Natural killer cell (primary cell): ENCODE results near the gene PCDHA7. TPM values are rescaled to one million over a fixed set of nuclear protein-coding genes. Genes with fewer than 3 reads are reported as not detected.
"Not testable (repeated sequence)": the region's sequence is repeated elsewhere in the genome, so short reads cannot be mapped to it uniquely, and the experiment has no call there.

ENCODE experiments used
- ATAC-seq, 3 donors: fragments of 150-1000 bp in 2 of 3; fragments of 200-7000 bp in 1 of 3; cut with Tn5 transposase; 1 replicate in 1 of 3; 2 replicates in 2 of 3; pipeline ENCODE4 v1.10.0; 2021; ENCODE audit warnings: mild to moderate bottlenecking in 2 of 3, moderate library complexity in 2 of 3
- DNase-seq, 2 donors: peaks; one replicate each; pipeline versions ENCODE4 v3.0.0 to v3.0.0-alpha.2; 2013 to 2021; ENCODE audit warnings: mixed read lengths in 1 of 2
- H3K27ac ChIP-seq: one replicate; pipeline ENCODE4 v1.5.1; 2013; ENCODE audit warnings: mild to moderate bottlenecking, low read length
- H3K27me3 ChIP-seq: one replicate; pipeline ENCODE4 v1.6.1; 2013; ENCODE audit warnings: low read length; ENCODE audit not compliant: control insufficient read depth, insufficient read depth
- H3K36me3 ChIP-seq: one replicate; pipeline ENCODE4 v1.6.1; 2013; ENCODE audit warnings: low read length; ENCODE audit not compliant: control insufficient read depth, insufficient read depth
- H3K4me1 ChIP-seq: one replicate; pipeline ENCODE4 v1.6.1; 2013; ENCODE audit warnings: low read length; ENCODE audit not compliant: control insufficient read depth, insufficient read depth
- H3K4me3 ChIP-seq: one replicate; pipeline ENCODE4 v1.5.1; 2013; ENCODE audit warnings: low read length
- H3K9me3 ChIP-seq: one replicate; pipeline ENCODE4 v1.6.1; 2013; ENCODE audit warnings: low read length; ENCODE audit not compliant: control insufficient read depth, insufficient read depth
- H3K27ac Mint-ChIP-seq, 2 donors: one replicate each; pipeline ENCODE4 v1.8.0; 2022; ENCODE audit warnings: mild to moderate bottlenecking in 2 of 2, mixed read lengths in 2 of 2, moderate library complexity in 1 of 2
- H3K27me3 Mint-ChIP-seq, 2 donors: one replicate each; pipeline ENCODE4 v1.8.0; 2022; ENCODE audit warnings: low read depth in 2 of 2, mixed read lengths in 2 of 2
- H3K36me3 Mint-ChIP-seq: one replicate; pipeline ENCODE4 v1.8.0; 2022; ENCODE audit warnings: mixed read lengths
- H3K4me1 Mint-ChIP-seq, 2 donors: one replicate each; pipeline ENCODE4 v1.8.0; 2022; ENCODE audit warnings: mixed read lengths in 2 of 2
- H3K4me3 Mint-ChIP-seq: one replicate; pipeline ENCODE4 v1.8.0; 2022; ENCODE audit warnings: mild to moderate bottlenecking, moderate library complexity, mixed read lengths
- H3K9me3 Mint-ChIP-seq, 2 donors: one replicate each; pipeline ENCODE4 v1.8.0; 2022; ENCODE audit warnings: mixed read lengths in 2 of 2
- CTCF ChIP-seq: fragments of 200-600 bp; IDR thresholded peaks from one replicate; pipeline ENCODE4 v1.8.0; 2022; ENCODE audit warnings: antibody characterized with exemption
- WGBS: methylation state at CpG from one replicate; pipeline ENCODE4 v1.1.7; 2013; ENCODE audit warnings: missing lambda C conversion rate; ENCODE audit not compliant: insufficient coverage; 5-methylcytosine and 5-hydroxymethylcytosine counted together
- intact Hi-C: fragments of 100-400 bp; cut with micrococcal nuclease; formaldehyde crosslinking; loops from one replicate; pipeline ENCODE4 v1.14.2; 2022
- total RNA-seq, 4 donors: library from RNA; stranded (reverse); fragments of 120-200 nt in 1 of 4; gene quantifications; one replicate each; pipeline versions ENCODE4 v1.2.3 to v1.2.4, GENCODE V29; 2013 to 2022

The PCDHA7 gene
- total RNA-seq, 3 donors from 2014 or later (not counting 1 experiment from before 2014, with no cell fraction given): not detected

GRCh38 chr5:140791089-140791488, 43.0 kb upstream of the PCDHA7 start:
- peaks cover 13% of the 10 kb centered on the region for H3K27me3 ChIP-seq
- TF ChIP-seq CTCF: no peak
- H3K36me3 ChIP-seq: no peaks in the 10 kb centered on the region
- H3K4me1 ChIP-seq: no peaks in the 10 kb centered on the region
- H3K4me1 Mint-ChIP-seq: no peaks in the 10 kb centered on the region
- no peak overlapping the region for H3K27ac ChIP-seq
- no peak overlapping the region for H3K27ac Mint-ChIP-seq
- no peak overlapping the region for H3K4me3 ChIP-seq
- H3K27me3 Mint-ChIP-seq: peaks cover 14 to 19% of the 10 kb centered on the region in 2 donors
- H3K4me3 Mint-ChIP-seq: no peak overlapping the region
- intact Hi-C loops: no loop called here
- DNase-seq: no peak
- peaks cover 20% of the 10 kb centered on the region for H3K36me3 Mint-ChIP-seq
- peaks cover 30% of the 10 kb centered on the region for H3K9me3 ChIP-seq
- ATAC-seq: no peak
- H3K9me3 Mint-ChIP-seq: peaks cover 3 to 6% of the 10 kb centered on the region in 2 donors
- WGBS: 19% methylated on average over 2 of the region's 2 CpGs

GRCh38 chr5:140794595-140795258, 39.3 kb upstream of the PCDHA7 start, which contains the start of gene PCDHA2:
Gene PCDHA2 (plus strand): TSS chr5:140794852.
- DNase-seq (no peak), ATAC-seq (no peak)
- 31% methylated on average over 27 of the region's 27 CpGs for WGBS
- no peak for TF ChIP-seq CTCF
- peaks cover 3 to 6% of the 10 kb centered on the region in 2 donors for H3K9me3 Mint-ChIP-seq
- H3K27ac Mint-ChIP-seq: no peak within 1 kb of the TSS
- H3K4me1 Mint-ChIP-seq: no peaks in the 10 kb centered on the region
- Histone ChIP-seq H3K4me1 (no peaks in the 10 kb centered on the region), H3K9me3 (peaks cover 15% of the 10 kb centered on the region), H3K27me3 (peaks cover 10% of the 10 kb centered on the region), H3K27ac (no peak within 1 kb of the TSS), H3K4me3 (no peak within 1 kb of the TSS), H3K36me3 (no peaks in the 10 kb centered on the region)
- H3K27me3 Mint-ChIP-seq: peaks cover 11 to 19% of the 10 kb centered on the region in 2 donors
- H3K36me3 Mint-ChIP-seq: peaks cover 20% of the 10 kb centered on the region
- intact Hi-C loops: no loop called here
- no peak within 1 kb of the TSS for H3K4me3 Mint-ChIP-seq

GRCh38 chr5:140795259-140795641, 38.8 kb upstream of the PCDHA7 start:
- intact Hi-C loops: no loop called here
- peaks cover 20% of the 10 kb centered on the region for H3K36me3 Mint-ChIP-seq
- ATAC-seq: no peak
- H3K27me3 Mint-ChIP-seq: peaks cover 11 to 19% of the 10 kb centered on the region in 2 donors
- no peaks in the 10 kb centered on the region for H3K4me1 ChIP-seq
- no peak for TF ChIP-seq CTCF
- no peaks in the 10 kb centered on the region for H3K36me3 ChIP-seq
- peaks cover 10% of the 10 kb centered on the region for H3K27me3 ChIP-seq
- H3K27ac Mint-ChIP-seq: no peak overlapping the region
- peaks cover 15% of the 10 kb centered on the region for H3K9me3 ChIP-seq
- 39% methylated on average over 14 of the region's 15 CpGs for WGBS
- H3K9me3 Mint-ChIP-seq: peaks cover 3 to 6% of the 10 kb centered on the region in 2 donors
- H3K4me1 Mint-ChIP-seq: no peaks in the 10 kb centered on the region
- H3K4me3 ChIP-seq: no peak overlapping the region
- no peak overlapping the region for H3K4me3 Mint-ChIP-seq
- H3K27ac ChIP-seq: no peak overlapping the region
- no peak for DNase-seq

GRCh38 chr5:140796072-140796717, 37.9 kb upstream of the PCDHA7 start:
- 63% methylated on average over 72 of the region's 72 CpGs for WGBS
- DNase-seq, H3K4me3 Mint-ChIP-seq, H3K4me1 Mint-ChIP-seq, ATAC-seq, H3K27ac ChIP-seq, intact Hi-C loops, H3K36me3 ChIP-seq, H3K4me3 ChIP-seq, H3K27ac Mint-ChIP-seq, H3K4me1 ChIP-seq, H3K9me3 Mint-ChIP-seq: not testable (repeated sequence)
- Mint-ChIP-seq H3K36me3 (peaks cover 17% of the 10 kb centered on the region), H3K27me3 (peaks cover 11 to 19% of the 10 kb centered on the region in 2 donors)
- H3K27me3 ChIP-seq: peaks cover 16% of the 10 kb centered on the region
- H3K9me3 ChIP-seq: peaks cover 15% of the 10 kb centered on the region
